ENCODE measurements around the gene PNMA8B.

Gene PNMA8B

GRCh38 chr19:46486358-46486757 is 9.3 kb downstream of the PNMA8B start:
- no peak for DNase-seq

GRCh38 chr19:46484656-46485055 is 11.0 kb downstream of the PNMA8B start:
- no peak for DNase-seq

- no peak for DNase-seq
Measured at GRCh38 chr19:46482631-46483030, 13.0 kb downstream of the PNMA8B start.

GRCh38 chr19:46481947-46482346 is 13.7 kb downstream of the PNMA8B start:
- DNase-seq, result no peak

- DNase-seq, result no peak
Measured at GRCh38 chr19:46481223-46481848, 14.3 kb downstream of the PNMA8B start.

- DNase-seq, result no peak
Measured at GRCh38 chr19:46480415-46480814, 15.3 kb downstream of the PNMA8B start.

- no peak for DNase-seq
Measured at GRCh38 chr19:46478356-46478986, 17.2 kb downstream of the PNMA8B start.

- no peak for DNase-seq
Measured at GRCh38 chr19:46475986-46476385, 19.7 kb downstream of the PNMA8B start.

- no peak for DNase-seq
Measured at GRCh38 chr19:46474211-46474610, 21.5 kb downstream of the PNMA8B start.

- DNase-seq, result no peak
Measured at GRCh38 chr19:46472592-46472991, 23.1 kb downstream of the PNMA8B start.

- no peak for DNase-seq
Measured at GRCh38 chr19:46471811-46472543, 23.7 kb downstream of the PNMA8B start.

- no peak for DNase-seq
Measured at GRCh38 chr19:46471116-46471733, 24.4 kb downstream of the PNMA8B start, which contains the start of gene PNMA8A. PNMA8A (minus strand) TSS chr19:46471563; CDS start chr19:46471035, 528 bp downstream.

- no peak for DNase-seq
Measured at GRCh38 chr19:46470376-46470775, 25.3 kb downstream of the PNMA8B start.

GRCh38 chr19:46469541-46470185 is 26.0 kb downstream of the PNMA8B start:
- DNase-seq, result no peak

- DNase-seq, result peak in 1 of 2 donors; percentile 20
Measured at GRCh38 chr19:46466536-46467196, 29.0 kb downstream of the PNMA8B start.

GRCh38 chr19:46463516-46463915 is 32.2 kb downstream of the PNMA8B start:
- no peak for DNase-seq

- DNase-seq, result no peak
Measured at GRCh38 chr19:46461537-46461936, 34.1 kb downstream of the PNMA8B start.

- no peak for DNase-seq
Measured at GRCh38 chr19:46460981-46461380, 34.7 kb downstream of the PNMA8B start.

GRCh38 chr19:46460055-46460454 is 35.6 kb downstream of the PNMA8B start:
- DNase-seq, result no peak

GRCh38 chr19:46456930-46457329 is 38.7 kb downstream of the PNMA8B start:
- DNase-seq, result no peak

GRCh38 chr19:46454244-46454643 is 41.4 kb downstream of the PNMA8B start:
- DNase-seq, result no peak

GRCh38 chr19:46453661-46454060 is 42.0 kb downstream of the PNMA8B start:
- DNase-seq, result no peak

- no peak for DNase-seq
Measured at GRCh38 chr19:46452186-46452585, 43.5 kb downstream of the PNMA8B start.

Measured in stimulated activated CD4-positive, alpha-beta T cell treated with anti-CD3 and anti-CD28 coated beads, Interleukin-2, amount 100 ng/mL, for 24 hours (primary cell).